CD4-positive, alpha-beta T cell (primary cell): ENCODE measurements around the gene MRAS. TPM values are rescaled to one million over a fixed set of nuclear protein-coding genes. Genes with fewer than 3 reads are reported as not detected.

Experiments used
- ATAC-seq: fragments of 200-7000 bp; cut with Tn5 transposase; one replicate; pipeline ENCODE4 v1.10.0; 2022; ENCODE audit warnings: mild to moderate bottlenecking; ENCODE audit not compliant: poor library complexity
- CTCF ChIA-PET: fragments of 350-600 bp; sonication (Branson Sonifier 250); formaldehyde crosslinking; loops from one replicate; lab custom pipeline; 2021; ENCODE audit warnings: antibody characterized with exemption, inconsistent platforms; lab: Charles Lee
- POLR2A ChIA-PET: fragments of 350-600 bp; sonication (Branson Sonifier 250); formaldehyde crosslinking; loops from one replicate; lab custom pipeline; 2021; ENCODE audit warnings: antibody characterized with exemption, inconsistent platforms; lab: Charles Lee
- DNase-seq, 14 experiments: peaks; one replicate each; pipeline ENCODE4 v3.0.0-alpha.2; 2013 to 2020; ENCODE audit warnings: mixed read lengths in 2 of 14
- H3K27ac ChIP-seq, 2 donors: one replicate each; pipeline versions ENCODE4 v1.5.1 to v1.7.0; 2013; ENCODE audit warnings: low read length in 2 of 2, low read depth in 1 of 2, mild to moderate bottlenecking in 1 of 2
- H3K27me3 ChIP-seq, 2 experiments: 1 replicate in 1 of 2; 2 replicates in 1 of 2; pipeline versions ENCODE4 v1.6.1 to v1.7.0; 2013; ENCODE audit warnings: low read length in 2 of 2, control low read depth in 1 of 2, mild to moderate bottlenecking in 1 of 2, moderate library complexity in 1 of 2; ENCODE audit not compliant: insufficient read depth in 2 of 2, control insufficient read depth in 1 of 2
- H3K36me3 ChIP-seq: one replicate; pipeline ENCODE4 v1.6.1; 2013; ENCODE audit warnings: low read length, control low read depth; ENCODE audit not compliant: insufficient read depth
- H3K4me1 ChIP-seq: one replicate; pipeline ENCODE4 v1.6.1; 2013; ENCODE audit warnings: low read length, control low read depth; ENCODE audit not compliant: insufficient read depth
- H3K4me3 ChIP-seq: one replicate; pipeline ENCODE4 v1.5.1; 2013; ENCODE audit warnings: mild to moderate bottlenecking, low read length, moderate library complexity
- H3K9me3 ChIP-seq, 2 experiments: 1 replicate in 1 of 2; 2 replicates in 1 of 2; pipeline versions ENCODE4 v1.6.1 to v1.7.0; 2013; ENCODE audit warnings: low read length in 2 of 2, mild to moderate bottlenecking in 2 of 2, control low read depth in 1 of 2, moderate library complexity in 1 of 2; ENCODE audit not compliant: control insufficient read depth in 1 of 2, insufficient read depth in 1 of 2
- H3K27ac Mint-ChIP-seq: one replicate; pipeline ENCODE4 v1.8.0; 2020; ENCODE audit warnings: mixed read lengths
- H3K27me3 Mint-ChIP-seq: one replicate; pipeline ENCODE4 v1.8.0; 2021; ENCODE audit warnings: mixed read lengths
- H3K36me3 Mint-ChIP-seq: one replicate; pipeline ENCODE4 v1.8.0; 2021; ENCODE audit warnings: low read depth, mixed read lengths
- H3K4me1 Mint-ChIP-seq: one replicate; pipeline ENCODE4 v1.8.0; 2021; ENCODE audit warnings: low read depth, mixed read lengths
- H3K4me3 Mint-ChIP-seq: one replicate; pipeline ENCODE4 v1.8.0; 2020; ENCODE audit warnings: mild to moderate bottlenecking, mixed read lengths
- H3K9me3 Mint-ChIP-seq: one replicate; pipeline ENCODE4 v1.8.0; 2020; ENCODE audit warnings: mixed read lengths
- intact Hi-C, 2 experiments: fragments of 100-400 bp; cut with DNase I in 1 of 2; cut with micrococcal nuclease in 1 of 2; formaldehyde crosslinking; loops; one replicate each; pipeline versions ENCODE4 v1.15.1 to v1.9.0; 2023 to 2025; cut with DNase I, micrococcal nuclease
- total RNA-seq, 174 experiments: library from RNA in 2 of 174; stranded (reverse) in 2 of 174; gene quantifications; one replicate each; pipeline ENCODE4 v1.2.3 and lab custom pipeline; 2021 to 2026
- TF ChIP-seq, protein P1 (sequence below): fragments of 200-600 bp; IDR thresholded peaks from one replicate; pipeline ENCODE4 v1.8.0; 2022; ENCODE audit warnings: antibody characterized with exemption, mild to moderate bottlenecking

The MRAS gene
- total RNA-seq, 2 experiments from 2014 or later, result 0.45 to 0.47 TPM

DNA sequence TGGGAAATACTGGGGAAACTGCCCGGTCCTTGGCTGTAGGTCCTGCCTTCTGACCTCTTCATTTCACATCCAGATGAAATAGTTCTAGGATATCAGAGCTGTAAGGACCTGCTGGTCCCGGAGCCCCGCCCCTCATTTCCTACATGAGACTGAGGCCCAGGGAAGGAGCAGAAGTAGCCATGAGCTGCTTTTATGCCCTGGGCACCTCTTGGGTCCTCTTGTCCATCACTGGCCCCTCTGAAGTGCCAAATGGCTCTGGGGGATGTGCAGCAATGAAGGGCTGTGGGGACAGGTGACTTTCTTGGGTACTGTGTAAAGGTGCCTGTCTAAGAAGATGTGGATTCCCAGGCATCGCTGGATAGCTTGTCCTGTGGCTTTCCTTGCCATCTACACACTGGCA is 45.8 kb downstream of the MRAS start:
- H3K4me3 ChIP-seq, result no peak overlapping the region
- TF ChIP-seq, protein P1, sequence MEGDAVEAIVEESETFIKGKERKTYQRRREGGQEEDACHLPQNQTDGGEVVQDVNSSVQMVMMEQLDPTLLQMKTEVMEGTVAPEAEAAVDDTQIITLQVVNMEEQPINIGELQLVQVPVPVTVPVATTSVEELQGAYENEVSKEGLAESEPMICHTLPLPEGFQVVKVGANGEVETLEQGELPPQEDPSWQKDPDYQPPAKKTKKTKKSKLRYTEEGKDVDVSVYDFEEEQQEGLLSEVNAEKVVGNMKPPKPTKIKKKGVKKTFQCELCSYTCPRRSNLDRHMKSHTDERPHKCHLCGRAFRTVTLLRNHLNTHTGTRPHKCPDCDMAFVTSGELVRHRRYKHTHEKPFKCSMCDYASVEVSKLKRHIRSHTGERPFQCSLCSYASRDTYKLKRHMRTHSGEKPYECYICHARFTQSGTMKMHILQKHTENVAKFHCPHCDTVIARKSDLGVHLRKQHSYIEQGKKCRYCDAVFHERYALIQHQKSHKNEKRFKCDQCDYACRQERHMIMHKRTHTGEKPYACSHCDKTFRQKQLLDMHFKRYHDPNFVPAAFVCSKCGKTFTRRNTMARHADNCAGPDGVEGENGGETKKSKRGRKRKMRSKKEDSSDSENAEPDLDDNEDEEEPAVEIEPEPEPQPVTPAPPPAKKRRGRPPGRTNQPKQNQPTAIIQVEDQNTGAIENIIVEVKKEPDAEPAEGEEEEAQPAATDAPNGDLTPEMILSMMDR, result no peak
- no peak overlapping the region for H3K27ac ChIP-seq
- no peaks in the 10 kb centered on the region for H3K36me3 Mint-ChIP-seq
- ChIA-PET POLR2A (no interaction called here), CTCF (no interaction called here)
- no peaks in the 10 kb centered on the region for H3K36me3 ChIP-seq
- H3K9me3 Mint-ChIP-seq, result no peaks in the 10 kb centered on the region
- no peaks in the 10 kb centered on the region for H3K9me3 ChIP-seq
- H3K27me3 Mint-ChIP-seq, result peaks cover 4% of the 10 kb centered on the region
- no peak overlapping the region for H3K4me3 Mint-ChIP-seq
- no peaks in the 10 kb centered on the region for H3K27me3 ChIP-seq
- intact Hi-C loops, result no loop called here
- no peaks in the 10 kb centered on the region for H3K4me1 Mint-ChIP-seq
- ATAC-seq, result no peak
- no peak for DNase-seq
- H3K4me1 ChIP-seq, result no peaks in the 10 kb centered on the region
- no peak overlapping the region for H3K27ac Mint-ChIP-seq

DNA sequence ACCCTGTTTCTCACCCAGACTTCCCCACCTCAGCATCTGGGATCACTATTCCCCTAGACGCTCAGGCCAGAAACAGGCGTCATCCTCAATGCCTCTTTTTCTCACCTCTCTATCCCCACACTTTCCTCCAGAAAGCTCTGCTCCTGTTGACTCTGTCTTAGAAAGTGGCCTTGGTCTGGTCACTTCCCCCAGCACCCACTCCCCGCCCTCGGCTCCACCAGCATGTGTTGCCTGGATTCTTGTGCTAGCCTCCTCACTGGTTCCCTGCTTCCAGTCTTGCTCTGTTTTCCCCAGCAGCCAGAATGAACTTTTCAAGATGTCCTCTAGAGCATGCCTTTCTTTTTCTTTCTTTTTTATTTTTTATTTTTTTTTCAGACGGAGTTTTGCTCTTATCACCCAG is 46.3 kb downstream of the MRAS start:
- Mint-ChIP-seq H3K27ac (no peak overlapping the region), H3K36me3 (no peaks in the 10 kb centered on the region), H3K27me3 (peaks cover 4% of the 10 kb centered on the region), H3K4me3 (no peak overlapping the region), H3K4me1 (no peaks in the 10 kb centered on the region), H3K9me3 (no peaks in the 10 kb centered on the region)
- H3K36me3 ChIP-seq, result no peaks in the 10 kb centered on the region
- ATAC-seq (no peak), DNase-seq (no peak)
- H3K4me3 ChIP-seq, result no peak overlapping the region
- intact Hi-C loops, result loop anchor here in 1 of 2 experiments (5.0 kb wide), 1 partner anchor 212 kb away; no protein-coding TSS in a partner anchor
- no peaks in the 10 kb centered on the region for H3K4me1 ChIP-seq
- no peaks in the 10 kb centered on the region for H3K27me3 ChIP-seq
- CTCF ChIA-PET, result no interaction called here
- POLR2A ChIA-PET, result no interaction called here
- no peak overlapping the region for H3K27ac ChIP-seq
- no peaks in the 10 kb centered on the region for H3K9me3 ChIP-seq
- TF ChIP-seq, protein P1, result no peak

DNA sequence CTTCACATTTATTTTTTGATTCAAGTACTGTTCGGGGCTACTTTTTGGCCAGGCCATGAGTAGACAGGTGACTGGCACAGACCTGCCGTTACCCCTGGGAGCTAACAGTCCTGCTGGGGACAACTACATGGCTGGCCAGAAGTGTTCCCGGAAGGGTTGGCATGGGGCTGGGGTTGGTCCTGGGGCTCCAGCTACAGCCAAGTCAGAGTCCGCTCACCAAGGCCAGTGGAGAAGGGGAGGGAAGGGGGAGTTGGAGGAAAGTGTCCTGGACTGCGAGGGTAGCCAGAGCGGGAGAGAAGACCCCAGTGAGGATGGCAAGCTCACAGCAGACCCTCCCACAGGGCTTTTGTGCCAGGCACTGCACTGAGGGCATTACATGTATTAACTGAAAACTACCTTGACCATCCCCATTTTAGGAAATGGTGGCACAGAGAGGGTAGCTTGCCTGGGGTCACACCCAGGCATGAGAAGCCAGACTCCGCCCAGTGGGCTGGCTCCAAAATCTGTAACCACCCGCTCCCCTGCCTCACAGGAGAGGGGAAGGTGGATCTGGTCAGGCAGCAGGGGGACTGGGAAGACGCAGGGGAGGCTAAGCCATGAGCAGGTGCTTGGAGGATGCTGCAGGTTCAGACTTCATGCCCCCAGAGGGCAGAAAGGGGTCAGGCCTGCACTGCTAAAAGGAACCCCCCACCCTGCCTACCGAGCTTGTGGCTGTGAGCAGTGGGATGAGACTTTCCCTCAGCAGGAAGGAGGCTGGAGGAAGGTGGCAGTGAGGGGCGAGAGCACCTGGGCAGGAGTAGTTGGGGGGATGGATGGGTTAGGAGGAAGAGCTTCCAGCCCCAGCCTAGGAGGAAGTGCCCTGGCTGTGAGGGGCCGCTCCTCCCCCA is 47.7 kb downstream of the MRAS start:
- H3K27ac ChIP-seq, result no peak overlapping the region
- Mint-ChIP-seq H3K27ac (no peak overlapping the region), H3K4me3 (no peak overlapping the region), H3K9me3 (no peaks in the 10 kb centered on the region), H3K27me3 (no peaks in the 10 kb centered on the region), H3K4me1 (no peaks in the 10 kb centered on the region), H3K36me3 (no peaks in the 10 kb centered on the region)
- no peaks in the 10 kb centered on the region for H3K27me3 ChIP-seq
- no peaks in the 10 kb centered on the region for H3K9me3 ChIP-seq
- DNase-seq (no peak), ATAC-seq (no peak)
- no peaks in the 10 kb centered on the region for H3K4me1 ChIP-seq
- ChIA-PET POLR2A (no interaction called here), CTCF (no interaction called here)
- TF ChIP-seq, protein P1, result no peak
- H3K4me3 ChIP-seq, result no peak overlapping the region
- H3K36me3 ChIP-seq, result no peaks in the 10 kb centered on the region
- intact Hi-C loops, result loop anchor here in 1 of 2 experiments (5.0 kb wide), 1 partner anchor 214 kb away; no protein-coding TSS in a partner anchor
